ENCODE results near the gene TMEM132A.

DNA sequence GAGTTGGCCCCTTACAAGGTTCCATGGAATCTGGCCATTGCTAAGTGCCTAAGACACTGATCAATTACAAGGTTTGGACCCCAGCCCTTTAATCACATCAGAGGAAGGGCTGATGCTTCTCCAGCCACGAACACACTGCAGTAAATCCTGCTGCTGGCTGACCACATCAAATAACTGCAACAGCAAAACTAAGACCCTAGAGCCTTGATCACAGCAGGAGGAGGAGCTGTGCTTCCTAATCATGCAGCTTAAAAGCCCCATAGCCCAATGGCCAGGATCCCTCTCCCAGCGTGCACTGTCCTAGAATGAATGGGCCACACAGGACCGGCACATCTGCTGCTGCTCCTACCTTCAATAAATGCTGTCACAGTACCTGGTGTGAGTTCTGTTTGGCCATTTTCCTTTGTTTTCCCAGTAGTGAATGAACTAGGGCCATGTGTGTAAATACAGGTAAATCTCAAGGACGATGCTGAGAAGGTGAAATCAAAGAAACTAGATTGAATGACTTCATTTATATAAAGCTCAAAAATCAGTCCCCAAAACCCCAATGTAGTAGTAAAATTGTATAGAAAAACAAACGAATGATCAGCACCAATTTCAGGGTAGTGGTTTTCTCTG is 44.2 kb upstream of the TMEM132A start:
- TF ChIP-seq, protein P1, sequence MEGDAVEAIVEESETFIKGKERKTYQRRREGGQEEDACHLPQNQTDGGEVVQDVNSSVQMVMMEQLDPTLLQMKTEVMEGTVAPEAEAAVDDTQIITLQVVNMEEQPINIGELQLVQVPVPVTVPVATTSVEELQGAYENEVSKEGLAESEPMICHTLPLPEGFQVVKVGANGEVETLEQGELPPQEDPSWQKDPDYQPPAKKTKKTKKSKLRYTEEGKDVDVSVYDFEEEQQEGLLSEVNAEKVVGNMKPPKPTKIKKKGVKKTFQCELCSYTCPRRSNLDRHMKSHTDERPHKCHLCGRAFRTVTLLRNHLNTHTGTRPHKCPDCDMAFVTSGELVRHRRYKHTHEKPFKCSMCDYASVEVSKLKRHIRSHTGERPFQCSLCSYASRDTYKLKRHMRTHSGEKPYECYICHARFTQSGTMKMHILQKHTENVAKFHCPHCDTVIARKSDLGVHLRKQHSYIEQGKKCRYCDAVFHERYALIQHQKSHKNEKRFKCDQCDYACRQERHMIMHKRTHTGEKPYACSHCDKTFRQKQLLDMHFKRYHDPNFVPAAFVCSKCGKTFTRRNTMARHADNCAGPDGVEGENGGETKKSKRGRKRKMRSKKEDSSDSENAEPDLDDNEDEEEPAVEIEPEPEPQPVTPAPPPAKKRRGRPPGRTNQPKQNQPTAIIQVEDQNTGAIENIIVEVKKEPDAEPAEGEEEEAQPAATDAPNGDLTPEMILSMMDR (conservative IDR thresholded peaks at IDR 0.05; ENCODE audit: low read depth, low read length): no peak
- no peak for TF ChIP-seq EZH2 (IDR thresholded peaks at IDR 0.05; ENCODE audit: borderline replicate concordance, low read depth, low read length, poor library complexity, severe bottlenecking)
